GM19240 (cell line): ENCODE data around the gene COL4A1.

Source experiments
- DNase-seq: peaks from one replicate; pipeline ENCODE4 v3.0.0; 2011; ENCODE audit warnings: low spot score; ENCODE audit not compliant: insufficient read length

COL4A1 gene

GRCh38 chr13:110276553-110276950, 30.4 kb downstream of the COL4A1 start:
- DNase-seq, result no peak

- DNase-seq, result no peak
Observed at GRCh38 chr13:110275931-110276552, 30.9 kb downstream of the COL4A1 start.

GRCh38 chr13:110274687-110275086, 32.3 kb downstream of the COL4A1 start:
- no peak for DNase-seq

DNA sequence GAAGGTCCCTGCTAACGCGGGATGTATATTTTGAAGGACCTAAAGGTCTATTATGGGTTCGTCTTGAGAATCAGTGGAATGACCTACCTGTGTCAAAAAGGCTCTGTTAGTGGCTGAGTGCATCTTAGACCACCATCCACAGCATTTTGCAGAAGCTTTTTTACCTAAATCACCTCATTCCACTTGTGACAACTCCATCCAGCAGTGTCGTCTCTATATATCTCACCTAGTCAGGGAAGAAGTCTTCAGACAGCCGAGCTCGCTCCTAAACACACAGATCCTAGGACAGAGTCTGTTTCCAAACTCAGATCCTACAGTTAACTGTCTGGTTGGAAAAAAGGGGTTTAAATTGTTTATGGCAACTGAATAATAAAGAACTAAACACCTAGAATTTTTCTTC, 33.7 kb downstream of the COL4A1 start:
- no peak for DNase-seq

DNA sequence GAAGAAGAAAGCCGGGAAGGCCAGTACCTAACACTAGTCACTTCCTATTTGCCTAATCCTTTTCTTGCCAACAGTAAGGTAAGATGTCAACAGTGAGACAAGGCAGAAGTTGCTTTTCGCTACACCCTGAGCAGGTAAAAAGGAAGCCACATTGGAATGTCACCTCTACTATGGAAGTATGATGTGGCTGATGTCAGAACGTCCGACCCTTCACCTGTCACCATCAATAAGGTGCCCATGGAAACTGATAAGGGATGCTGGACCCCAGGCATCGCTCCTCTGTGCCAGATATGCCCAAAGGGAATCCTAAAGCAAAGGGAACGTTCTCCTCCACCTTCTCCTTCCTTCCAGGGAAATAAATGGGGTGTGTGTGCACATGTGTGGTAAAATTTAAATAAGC, 34.3 kb downstream of the COL4A1 start:
- no peak for DNase-seq

DNA sequence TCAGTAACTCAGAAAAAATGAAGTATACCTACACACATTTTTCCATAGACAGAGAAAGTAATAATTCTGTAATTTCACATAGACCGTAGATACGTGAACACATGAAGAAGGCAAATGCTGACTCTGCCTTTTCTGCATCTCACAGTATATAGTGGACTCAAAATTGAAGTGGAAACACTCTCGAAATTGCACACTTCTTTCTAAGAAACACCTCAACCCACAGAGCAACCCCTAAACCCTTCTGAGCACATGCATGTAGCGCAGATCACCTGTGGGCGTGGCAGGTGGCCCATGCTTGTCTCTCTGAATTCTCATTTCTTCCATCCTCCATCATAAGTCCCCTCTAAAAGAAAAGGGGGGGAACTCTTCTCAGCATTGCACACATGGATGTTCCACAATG, 34.7 kb downstream of the COL4A1 start:
- no peak for DNase-seq

- DNase-seq, result no peak
Observed at GRCh38 chr13:110271313-110271712, 35.6 kb downstream of the COL4A1 start.

- no peak for DNase-seq
Observed at GRCh38 chr13:110270507-110270906, 36.5 kb downstream of the COL4A1 start.

GRCh38 chr13:110269509-110270185, 37.3 kb downstream of the COL4A1 start:
- no peak for DNase-seq

- no peak for DNase-seq
Observed at GRCh38 chr13:110268576-110269185, 38.3 kb downstream of the COL4A1 start.

- no peak for DNase-seq
Observed at GRCh38 chr13:110268061-110268460, 38.9 kb downstream of the COL4A1 start.

DNA sequence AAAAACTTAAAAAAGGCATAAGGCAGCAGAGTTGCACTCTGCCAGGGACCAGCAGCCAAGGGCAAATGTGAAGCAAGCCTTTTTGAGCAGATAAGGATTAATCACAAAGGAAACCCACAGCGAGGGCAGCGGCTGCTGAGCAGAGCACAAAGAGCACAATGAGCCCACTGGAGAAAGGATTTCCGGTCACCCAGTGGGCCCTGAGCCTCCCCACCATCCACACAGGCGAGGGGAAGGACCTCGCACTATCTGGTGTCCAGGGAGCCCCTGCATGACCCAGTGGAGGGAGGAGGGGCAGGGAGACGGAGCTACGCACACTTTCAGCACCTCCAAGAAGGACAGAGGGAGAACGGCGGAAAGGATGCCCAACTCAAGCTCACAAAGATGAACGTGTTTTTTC, 40.0 kb downstream of the COL4A1 start:
- no peak for DNase-seq

DNA sequence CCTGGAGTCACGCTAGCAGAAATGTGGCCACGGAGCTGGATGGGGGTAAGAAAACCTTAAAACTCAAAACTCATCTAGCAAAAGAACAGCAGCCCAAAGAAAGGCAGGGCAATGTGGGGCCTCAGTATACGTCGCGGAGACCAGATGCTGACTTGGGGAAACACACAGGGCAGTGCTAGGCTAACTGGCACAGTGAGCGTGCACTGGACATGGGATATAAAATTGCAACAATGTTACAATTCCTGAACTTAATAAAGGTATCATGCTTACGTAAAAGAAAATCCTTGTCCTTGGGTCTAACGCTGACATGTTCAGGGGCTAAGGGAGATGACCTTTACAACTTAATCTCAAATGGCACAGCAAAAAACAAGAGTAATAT, 40.5 kb downstream of the COL4A1 start:
- DNase-seq, result no peak

DNA sequence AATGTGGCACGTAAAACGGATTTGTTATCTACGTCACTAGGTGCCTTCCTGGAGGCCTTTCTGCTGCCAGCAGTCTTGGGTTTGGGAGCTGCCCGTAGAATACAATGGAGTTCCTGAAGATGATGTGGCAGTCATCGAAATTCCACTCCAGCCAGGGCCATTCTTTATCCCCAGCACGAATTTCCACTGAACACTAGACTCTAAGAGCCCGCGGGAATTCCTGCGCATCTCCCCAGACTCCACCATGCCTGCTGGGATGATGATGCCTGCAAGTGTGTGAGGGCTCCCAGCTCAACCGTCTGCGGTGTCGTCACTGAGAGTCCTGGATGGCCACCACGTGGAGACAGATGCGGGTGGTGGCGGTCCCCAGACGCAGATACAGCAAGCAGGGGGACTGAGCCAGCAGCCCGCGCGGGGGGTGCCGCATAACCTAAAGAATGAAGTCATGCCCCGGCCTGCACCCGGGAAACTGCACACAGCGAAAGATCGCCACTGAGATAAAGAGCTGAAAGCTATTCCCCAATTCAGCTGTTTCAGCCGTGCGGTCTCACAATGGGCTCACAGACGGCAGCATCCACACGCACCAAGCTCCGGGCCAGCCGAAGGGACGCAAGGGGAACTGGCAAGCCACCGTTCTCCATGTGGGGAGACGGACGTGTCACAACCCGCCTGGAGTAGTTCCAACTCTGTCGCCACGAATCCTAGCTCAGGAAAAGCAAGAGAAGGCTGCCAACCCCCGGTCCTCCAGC, 41.1 kb downstream of the COL4A1 start:
- no peak for DNase-seq

- no peak for DNase-seq
Observed at GRCh38 chr13:110265341-110265681, 41.6 kb downstream of the COL4A1 start.

DNA sequence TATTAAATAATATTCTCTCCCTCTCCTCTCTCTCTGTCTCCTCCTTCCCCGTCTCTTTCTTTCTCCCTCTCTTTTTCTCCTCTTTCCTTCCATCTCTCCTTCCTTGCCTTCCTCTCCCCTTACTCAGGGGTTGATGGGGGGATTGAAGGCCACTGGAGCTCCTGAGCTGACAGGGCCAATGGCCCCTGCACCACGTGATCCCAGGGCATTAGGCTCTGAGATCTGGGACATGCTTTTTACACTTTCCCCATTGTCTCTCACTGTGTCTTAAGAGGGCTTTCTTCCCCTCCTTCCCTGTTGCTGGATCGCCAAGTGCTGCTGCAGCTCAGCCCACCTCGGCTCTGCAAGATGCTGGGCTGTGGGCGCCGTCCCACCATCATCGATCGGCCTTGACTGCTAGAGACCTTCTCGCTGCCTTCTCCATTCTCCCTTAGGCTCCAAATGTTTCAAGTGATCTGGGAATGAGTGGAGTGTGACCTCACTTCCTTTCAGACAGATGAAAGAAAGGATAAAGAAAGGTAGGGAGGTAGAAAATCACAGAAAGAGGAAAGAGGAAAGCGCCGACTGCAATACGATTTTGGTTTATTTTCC, 42.2 kb downstream of the COL4A1 start:
- no peak for DNase-seq

DNA sequence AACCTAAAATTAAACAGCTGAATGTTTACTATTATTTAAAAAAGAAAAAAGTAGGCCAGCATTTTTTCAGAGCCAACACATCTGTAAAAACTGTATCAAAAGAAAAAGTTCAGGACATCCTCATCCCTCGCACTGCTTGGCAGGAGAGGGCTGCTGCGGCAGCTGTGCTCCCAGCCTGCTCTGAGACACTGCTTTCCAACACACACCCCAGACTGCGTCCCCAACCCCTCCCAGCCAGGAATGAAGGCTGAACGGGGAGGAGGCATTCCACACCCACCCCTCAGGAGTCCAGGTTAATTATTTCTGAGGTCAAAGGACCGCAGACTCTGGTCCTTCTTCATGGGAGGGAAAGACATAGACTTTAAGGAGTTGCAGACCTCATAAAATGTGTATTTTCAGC, 43.1 kb downstream of the COL4A1 start:
- no peak for DNase-seq

GRCh38 chr13:110263404-110263803, 43.6 kb downstream of the COL4A1 start:
- no peak for DNase-seq

GRCh38 chr13:110262508-110263291, 44.3 kb downstream of the COL4A1 start:
- no peak for DNase-seq

DNA sequence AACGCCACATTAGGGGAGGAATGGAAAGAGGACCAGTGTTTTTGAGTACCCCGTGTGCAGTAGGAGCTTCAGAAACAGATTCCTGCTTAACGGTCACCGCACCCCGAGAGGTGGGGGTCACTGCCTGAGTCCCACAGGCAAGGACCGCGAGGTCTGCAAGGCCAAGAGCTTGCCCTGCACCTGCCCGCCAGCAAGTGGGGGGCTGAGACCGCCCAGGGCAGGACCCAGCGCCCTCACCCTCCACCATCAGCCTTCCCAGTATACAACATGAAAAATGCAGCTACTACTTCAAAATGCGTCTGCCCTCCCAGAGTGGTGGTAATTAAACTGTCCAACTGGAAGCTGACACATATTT, 44.9 kb downstream of the COL4A1 start:
- no peak for DNase-seq
